CD8-positive, alpha-beta memory T cell (primary cell): ENCODE results near the gene SMYD2. TPM values are rescaled to one million over a fixed set of nuclear protein-coding genes. Genes with fewer than 3 reads are reported as not detected.

Experiments
- CTCF ChIA-PET: fragments of 350-600 bp; sonication (Branson Sonifier 250); formaldehyde crosslinking; loops from one replicate; lab custom pipeline; 2021; ENCODE audit warnings: antibody characterized with exemption; lab: Charles Lee
- POLR2A ChIA-PET: fragments of 350-600 bp; sonication (Branson Sonifier 250); formaldehyde crosslinking; loops from one replicate; lab custom pipeline; 2021; ENCODE audit warnings: antibody characterized with exemption; lab: Charles Lee
- DNase-seq, 5 donors: peaks; one replicate each; pipeline versions ENCODE4 v3.0.0 to v3.0.0-alpha.2; 2020 to 2022; ENCODE audit warnings: mixed read lengths in 1 of 5
- H3K27ac ChIP-seq: one replicate; pipeline ENCODE4 v1.7.0; 2013; ENCODE audit warnings: low read depth, mild to moderate bottlenecking, low read length, moderate library complexity
- H3K27me3 ChIP-seq: 2 replicates; pipeline ENCODE4 v1.7.0; 2013; ENCODE audit warnings: low read length, mild to moderate bottlenecking; ENCODE audit not compliant: insufficient read depth, poor library complexity, severe bottlenecking
- H3K36me3 ChIP-seq: 2 replicates; pipeline ENCODE4 v1.7.0; 2013; ENCODE audit warnings: mild to moderate bottlenecking, low read length, moderate library complexity; ENCODE audit not compliant: insufficient read depth
- H3K4me1 ChIP-seq: 2 replicates; pipeline ENCODE4 v1.7.0; 2013; ENCODE audit warnings: mild to moderate bottlenecking, low read length, moderate library complexity; ENCODE audit not compliant: insufficient read depth
- H3K4me3 ChIP-seq: 2 replicates; pipeline ENCODE4 v1.7.0; 2013; ENCODE audit warnings: mild to moderate bottlenecking, low read length
- H3K9me3 ChIP-seq: 2 replicates; pipeline ENCODE4 v1.7.0; 2013; ENCODE audit warnings: mild to moderate bottlenecking, low read length
- H3K27ac Mint-ChIP-seq, 8 donors: one replicate each; pipeline ENCODE4 v1.8.0; 2020 to 2021; ENCODE audit warnings: mixed read lengths in 8 of 8, mild to moderate bottlenecking in 6 of 8, inconsistent platforms in 3 of 8, moderate library complexity in 3 of 8
- H3K27me3 Mint-ChIP-seq, 2 donors: one replicate each; pipeline ENCODE4 v1.8.0; 2020 to 2021; ENCODE audit warnings: mixed read lengths in 2 of 2, mild to moderate bottlenecking in 1 of 2, moderate library complexity in 1 of 2
- H3K36me3 Mint-ChIP-seq, 3 donors: one replicate each; pipeline ENCODE4 v1.8.0; 2020 to 2021; ENCODE audit warnings: mixed read lengths in 3 of 3, inconsistent platforms in 1 of 3, mild to moderate bottlenecking in 1 of 3
- H3K4me1 Mint-ChIP-seq, 3 donors: one replicate each; pipeline ENCODE4 v1.8.0; 2020 to 2021; ENCODE audit warnings: mixed read lengths in 3 of 3, inconsistent platforms in 1 of 3, mild to moderate bottlenecking in 1 of 3
- H3K4me3 Mint-ChIP-seq, 7 donors: one replicate each; pipeline ENCODE4 v1.8.0; 2020 to 2021; ENCODE audit warnings: mixed read lengths in 7 of 7, mild to moderate bottlenecking in 6 of 7, moderate library complexity in 4 of 7, inconsistent platforms in 2 of 7
- H3K9me3 Mint-ChIP-seq, 5 donors: one replicate each; pipeline ENCODE4 v1.8.0; 2020 to 2022; ENCODE audit warnings: mixed read lengths in 5 of 5, mild to moderate bottlenecking in 3 of 5, moderate library complexity in 2 of 5, inconsistent platforms in 1 of 5
- polyA plus RNA-seq: library from polyadenylated mRNA; unstranded; fragments of 300-500 nt; fragmentation: Illumina TruSeq; gene quantifications from one replicate; pipeline ENCODE4 v1.2.3, GENCODE V29; 2021
- total RNA-seq, 2 experiments: library from RNA; stranded (reverse); gene quantifications; one replicate each; pipeline ENCODE4 v1.2.3, GENCODE V29; 2021

The SMYD2 gene
- total and polyA plus RNA-seq, 3 experiments from 2014 or later: 23.2 to 46.2 (median 25.9) TPM

DNA sequence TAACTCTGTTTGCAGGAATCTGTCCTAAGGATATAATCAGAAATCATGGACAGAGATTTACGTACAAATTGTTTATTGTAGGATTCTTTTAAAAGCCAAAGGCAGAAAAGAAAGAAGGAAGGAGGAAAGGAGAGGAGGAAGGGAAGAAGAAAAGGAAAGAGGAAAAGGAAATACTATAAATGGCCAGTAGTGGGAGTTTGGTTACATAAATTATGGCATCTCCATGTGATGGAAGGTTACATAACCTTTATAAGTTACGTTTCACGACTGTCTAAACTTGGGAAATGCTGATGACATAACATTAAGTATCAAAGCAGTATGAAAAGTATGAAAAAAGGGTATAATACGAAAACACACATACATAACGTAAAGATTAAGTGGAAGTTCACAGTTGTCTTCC is 39.0 kb downstream of the SMYD2 start:
- peaks cover 6 to 84% (median 20%) of the 10 kb centered on the region in 3 donors for H3K36me3 Mint-ChIP-seq
- no peak overlapping the region for H3K4me3 Mint-ChIP-seq
- no peaks in the 10 kb centered on the region for H3K27me3 ChIP-seq
- H3K9me3 ChIP-seq: no peaks in the 10 kb centered on the region
- H3K36me3 ChIP-seq: peaks cover 19% of the 10 kb centered on the region
- no peak overlapping the region for H3K4me3 ChIP-seq
- H3K27ac ChIP-seq: no peak overlapping the region
- POLR2A ChIA-PET: no interaction called here
- no peaks in the 10 kb centered on the region for H3K4me1 Mint-ChIP-seq
- peak overlapping the region in 2 of 8 donors; percentile 34 to 38 for H3K27ac Mint-ChIP-seq
- H3K27me3 Mint-ChIP-seq: no peaks in the 10 kb centered on the region
- no peaks in the 10 kb centered on the region for H3K4me1 ChIP-seq
- CTCF ChIA-PET: interaction anchor here (7.5 to 11.1 kb wide), 2 partner anchors 10 to 58 kb away, joined by 38 to 80 read pairs; no protein-coding TSS in a partner anchor
- H3K9me3 Mint-ChIP-seq: no peaks in the 10 kb centered on the region
- DNase-seq: no peak

DNA sequence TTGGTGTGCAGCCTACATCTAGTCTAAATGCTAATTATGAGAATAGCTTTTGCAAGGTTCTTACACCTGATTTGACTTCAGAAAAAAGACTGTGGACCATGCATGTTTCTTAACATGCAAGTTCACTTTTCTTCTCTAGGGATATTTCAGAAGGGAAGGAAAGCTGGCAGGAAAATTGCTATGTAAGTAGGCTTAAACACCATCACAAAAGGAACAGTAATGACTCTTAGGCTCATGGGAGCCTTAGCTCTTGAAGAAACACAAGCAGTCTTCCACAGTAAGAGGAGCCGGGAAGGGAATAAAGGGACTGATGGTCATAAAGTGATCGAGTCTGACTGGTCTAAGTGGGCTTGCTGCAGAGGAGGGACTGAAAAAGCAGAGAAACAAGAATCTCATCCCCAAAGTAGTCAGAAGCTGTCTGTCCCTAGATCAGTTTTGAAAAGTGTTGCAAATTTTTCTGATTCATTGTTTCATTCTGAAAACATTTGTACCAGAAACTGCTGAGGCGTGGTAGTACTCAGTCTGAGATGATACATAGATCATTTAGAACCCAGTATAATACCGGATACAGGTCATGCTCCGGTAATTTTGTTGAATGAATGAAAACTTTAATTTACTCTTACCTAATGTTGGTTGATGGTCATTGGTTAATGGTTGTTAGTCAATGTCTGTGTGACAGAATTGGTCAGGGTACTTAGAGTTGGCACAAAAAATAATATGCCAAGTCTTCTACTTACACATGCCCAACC is 40.9 kb downstream of the SMYD2 start:
- Histone ChIP-seq H3K4me1 (no peaks in the 10 kb centered on the region), H3K36me3 (peaks cover 11% of the 10 kb centered on the region), H3K27me3 (no peaks in the 10 kb centered on the region), H3K27ac (no peak overlapping the region), H3K4me3 (no peak overlapping the region), H3K9me3 (no peaks in the 10 kb centered on the region)
- CTCF ChIA-PET: interaction anchor here (0.7 to 1.6 kb wide), 2 partner anchors 12 to 60 kb away, joined by 3 to 5 read pairs; no protein-coding TSS in a partner anchor
- H3K27ac Mint-ChIP-seq: peak overlapping the region in 2 of 8 donors; percentile 7 to 22
- no peak for DNase-seq
- H3K9me3 Mint-ChIP-seq: no peaks in the 10 kb centered on the region
- H3K27me3 Mint-ChIP-seq: no peaks in the 10 kb centered on the region
- POLR2A ChIA-PET: interaction anchor here (0.5 kb wide), 1 partner anchor 38 kb away, joined by 5 read pairs; no protein-coding TSS in a partner anchor
- H3K4me1 Mint-ChIP-seq: no peaks in the 10 kb centered on the region
- no peak overlapping the region for H3K4me3 Mint-ChIP-seq
- peaks cover 0 to 81% (median 19%) of the 10 kb centered on the region in 3 donors for H3K36me3 Mint-ChIP-seq

DNA sequence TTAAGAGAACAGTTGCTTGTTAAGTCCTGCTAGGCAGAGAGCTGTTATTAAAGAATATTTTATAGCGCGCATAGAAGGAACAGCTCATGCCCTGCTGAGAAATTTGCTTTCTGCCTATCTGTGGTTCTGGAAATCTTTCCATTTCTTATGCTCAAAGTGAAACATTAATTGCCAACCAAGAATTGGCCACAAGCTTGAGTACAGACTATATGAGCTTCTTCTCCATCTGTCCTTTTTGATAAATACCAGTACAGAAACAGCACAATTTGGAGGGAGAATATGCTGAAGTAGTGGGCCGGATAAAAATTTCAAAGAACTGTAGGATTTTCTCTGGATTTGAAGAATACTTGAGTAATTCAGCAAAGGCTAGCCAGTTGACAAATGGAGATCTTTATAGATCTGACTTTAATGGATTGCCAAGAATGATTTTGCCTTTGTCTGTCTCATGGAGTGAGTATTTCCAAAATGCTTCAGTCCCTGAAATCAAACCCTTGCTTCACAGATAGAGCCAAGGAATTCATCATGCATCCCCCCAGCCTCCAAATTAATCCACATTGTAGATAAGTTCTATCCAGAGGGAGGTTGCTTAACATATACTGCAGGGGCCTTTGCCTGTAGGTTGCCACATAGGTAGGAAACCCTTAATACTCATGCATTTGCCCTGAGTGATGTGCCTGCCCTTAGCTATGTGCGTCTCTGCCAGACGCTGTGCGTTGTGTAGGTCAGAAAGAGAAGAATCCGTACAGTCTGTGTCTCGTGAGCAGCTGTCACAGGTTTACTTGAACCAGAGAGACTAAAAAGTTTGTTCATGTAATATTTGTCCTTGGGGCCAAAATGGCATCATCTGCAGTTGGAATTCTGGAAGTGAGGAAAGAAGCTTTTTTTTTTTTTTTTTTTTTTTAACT is 44.2 kb downstream of the SMYD2 start:
- no peak for DNase-seq
- no peak overlapping the region for H3K4me3 Mint-ChIP-seq
- ChIA-PET CTCF (interaction anchor here (1.0 to 11.2 kb wide), 5 partner anchors 9 to 111 kb away, joined by 3 to 356 read pairs (median 4); no protein-coding TSS in a partner anchor), POLR2A (interaction anchor here (0.7 to 1.2 kb wide), 2 partner anchors 12 to 58 kb away, joined by 5 to 6 read pairs; no protein-coding TSS in a partner anchor)
- peaks cover 13% of the 10 kb centered on the region for H3K36me3 ChIP-seq
- H3K4me1 Mint-ChIP-seq: peaks cover 0 to 9% (median 2%) of the 10 kb centered on the region in 3 donors
- no peak overlapping the region for H3K27ac ChIP-seq
- H3K27ac Mint-ChIP-seq: peak overlapping the region in 3 of 8 donors; percentile 10 to 70 (median 58)
- no peaks in the 10 kb centered on the region for H3K27me3 ChIP-seq
- no peaks in the 10 kb centered on the region for H3K9me3 ChIP-seq
- no peaks in the 10 kb centered on the region for H3K27me3 Mint-ChIP-seq
- no peak overlapping the region for H3K4me3 ChIP-seq
- H3K4me1 ChIP-seq: no peaks in the 10 kb centered on the region
- peaks cover 0 to 81% (median 10%) of the 10 kb centered on the region in 3 donors for H3K36me3 Mint-ChIP-seq
- H3K9me3 Mint-ChIP-seq: no peaks in the 10 kb centered on the region

DNA sequence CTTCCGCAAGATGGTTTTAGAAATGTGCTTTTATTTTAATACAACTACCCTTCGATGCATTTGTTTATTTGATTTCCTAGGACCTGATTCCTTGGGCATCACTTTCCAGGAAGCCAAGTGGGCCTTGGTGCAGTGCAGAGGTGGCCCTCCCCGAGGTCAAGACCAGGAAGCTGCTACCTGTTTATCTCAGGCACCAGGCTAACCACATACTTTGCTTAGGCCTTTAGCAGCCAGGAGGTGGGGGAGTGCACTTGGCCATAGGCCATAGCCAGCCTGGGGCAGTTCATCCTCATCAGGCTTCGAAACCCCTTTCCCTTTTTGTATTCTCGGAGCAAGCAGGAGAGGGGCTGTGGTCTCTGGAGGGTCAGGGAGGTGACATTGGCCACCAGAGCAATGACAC is 45.4 kb downstream of the SMYD2 start:
- Histone ChIP-seq H3K27me3 (no peaks in the 10 kb centered on the region), H3K9me3 (no peaks in the 10 kb centered on the region), H3K36me3 (peaks cover 13% of the 10 kb centered on the region), H3K27ac (no peak overlapping the region), H3K4me3 (no peak overlapping the region), H3K4me1 (no peaks in the 10 kb centered on the region)
- CTCF ChIA-PET: interaction anchor here (1.0 to 11.2 kb wide), 6 partner anchors 11 to 112 kb away, joined by 3 to 356 read pairs (median 10); no protein-coding TSS in a partner anchor
- peaks cover 0 to 9% (median 2%) of the 10 kb centered on the region in 3 donors for H3K4me1 Mint-ChIP-seq
- peaks cover 0 to 87% (median 10%) of the 10 kb centered on the region in 3 donors for H3K36me3 Mint-ChIP-seq
- DNase-seq: no peak
- H3K9me3 Mint-ChIP-seq: no peaks in the 10 kb centered on the region
- H3K27me3 Mint-ChIP-seq: no peaks in the 10 kb centered on the region
- POLR2A ChIA-PET: interaction anchor here (1.2 kb wide), 1 partner anchor 13 kb away, joined by 6 read pairs; no protein-coding TSS in a partner anchor
- no peak overlapping the region for H3K4me3 Mint-ChIP-seq
- H3K27ac Mint-ChIP-seq: peak overlapping the region in 4 of 8 donors; percentile 6 to 57 (median 32)

DNA sequence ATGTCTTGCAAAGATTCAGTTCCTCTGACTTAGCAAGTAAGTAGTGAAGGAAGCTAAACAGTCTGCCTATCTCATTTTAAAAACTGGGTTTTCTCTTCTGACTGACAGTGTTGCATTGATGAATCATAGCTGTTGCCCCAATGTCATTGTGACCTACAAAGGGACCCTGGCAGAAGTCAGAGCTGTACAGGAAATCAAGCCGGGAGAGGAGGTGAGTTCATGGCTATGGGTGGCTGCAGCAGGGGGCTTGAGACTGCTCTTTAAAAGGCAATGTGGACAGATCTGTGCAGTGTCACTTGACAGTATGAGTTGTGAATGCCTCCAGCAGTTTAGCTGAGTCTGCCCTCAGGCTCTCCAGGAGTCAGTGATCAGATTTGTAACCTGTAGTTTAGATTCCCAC is 46.6 kb downstream of the SMYD2 start:
- H3K9me3 ChIP-seq: no peaks in the 10 kb centered on the region
- ChIA-PET CTCF (interaction anchor here (0.9 to 11.2 kb wide), 8 partner anchors 12 to 75 kb away, joined by 3 to 356 read pairs (median 22); partner anchors contain the start of gene SMYD2), POLR2A (no interaction called here)
- DNase-seq: no peak
- Mint-ChIP-seq H3K4me3 (no peak overlapping the region), H3K4me1 (peaks cover 0 to 14% (median 5%) of the 10 kb centered on the region in 3 donors), H3K27me3 (no peaks in the 10 kb centered on the region), H3K27ac (peak overlapping the region in 7 of 8 donors; percentile 15 to 80 (median 61)), H3K36me3 (peaks cover 0 to 83% (median 14%) of the 10 kb centered on the region in 3 donors), H3K9me3 (no peaks in the 10 kb centered on the region)
- H3K4me1 ChIP-seq: no peaks in the 10 kb centered on the region
- H3K27ac ChIP-seq: no peak overlapping the region
- no peak overlapping the region for H3K4me3 ChIP-seq
- no peaks in the 10 kb centered on the region for H3K27me3 ChIP-seq
- H3K36me3 ChIP-seq: peaks cover 9% of the 10 kb centered on the region

DNA sequence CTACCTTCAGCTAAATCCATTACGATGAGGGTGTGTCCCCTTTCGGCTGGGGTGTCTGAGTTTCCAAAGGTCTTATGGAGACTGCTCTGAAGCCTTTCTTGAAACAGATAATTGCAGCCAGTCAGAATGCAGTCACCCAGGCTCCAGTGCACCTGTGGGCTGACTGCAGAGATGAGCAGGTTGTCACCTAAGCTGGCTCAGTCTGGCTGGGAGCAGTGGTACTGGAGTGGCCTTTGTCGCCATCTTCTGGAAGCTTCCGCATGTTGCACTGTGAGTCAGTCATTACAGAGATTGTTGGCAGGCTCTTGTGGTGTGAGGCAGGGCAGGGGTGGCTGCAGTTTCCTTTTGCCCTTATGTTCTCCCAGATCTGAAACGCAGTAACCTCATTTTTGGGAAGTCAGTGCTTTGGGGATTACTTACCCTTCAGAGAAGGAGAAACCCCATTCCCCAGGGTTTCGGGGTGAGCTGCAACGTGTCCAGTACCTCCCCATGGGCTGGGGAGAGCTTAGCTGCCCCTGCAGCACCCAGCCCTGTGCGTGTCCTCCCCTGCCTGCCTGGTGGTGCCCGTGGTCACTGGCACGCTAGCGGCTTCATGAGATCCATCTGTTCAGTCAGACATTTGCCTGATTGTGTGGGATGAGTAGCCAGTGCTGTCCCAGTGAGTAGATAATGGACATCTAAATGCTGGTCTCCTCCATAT is 48.0 kb downstream of the SMYD2 start:
- Histone ChIP-seq H3K4me1 (no peaks in the 10 kb centered on the region), H3K9me3 (no peaks in the 10 kb centered on the region), H3K27me3 (no peaks in the 10 kb centered on the region), H3K36me3 (peaks cover 5% of the 10 kb centered on the region), H3K4me3 (no peak overlapping the region), H3K27ac (no peak overlapping the region)
- peak overlapping the region in 1 of 7 donors; percentile 68 for H3K4me3 Mint-ChIP-seq
- DNase-seq: peak; percentile 57 to 82 (median 66)
- H3K9me3 Mint-ChIP-seq: no peaks in the 10 kb centered on the region
- H3K27me3 Mint-ChIP-seq: no peaks in the 10 kb centered on the region
- ChIA-PET POLR2A (interaction anchor here (1.1 kb wide), 1 partner anchor 67 kb away, joined by 6 read pairs; no protein-coding TSS in a partner anchor), CTCF (interaction anchor here (0.6 to 11.2 kb wide), 27 partner anchors 9 to 1198 kb away, joined by 3 to 356 read pairs (median 5); partner anchors contain the start of gene SMYD2)
- H3K4me1 Mint-ChIP-seq: peaks cover 0 to 14% (median 5%) of the 10 kb centered on the region in 3 donors
- H3K27ac Mint-ChIP-seq: peak overlapping the region in 5 of 8 donors; percentile 38 to 89 (median 52)
- peaks cover 0 to 83% (median 14%) of the 10 kb centered on the region in 3 donors for H3K36me3 Mint-ChIP-seq
